SIG-M5 (cell line): ENCODE results near the gene CACNA1S.

ENCODE experiments used
- DNase-seq: peaks from one replicate; lab custom pipeline; 2025; lab: John Stamatoyannopoulos, UW

CACNA1S gene

GRCh38 chr1:201112173-201112731 is at the start of gene CACNA1S:
CACNA1S (minus strand) TSS chr1:201112426; CDS start chr1:201112339, 87 bp downstream.
- DNase-seq: no peak

DNA sequence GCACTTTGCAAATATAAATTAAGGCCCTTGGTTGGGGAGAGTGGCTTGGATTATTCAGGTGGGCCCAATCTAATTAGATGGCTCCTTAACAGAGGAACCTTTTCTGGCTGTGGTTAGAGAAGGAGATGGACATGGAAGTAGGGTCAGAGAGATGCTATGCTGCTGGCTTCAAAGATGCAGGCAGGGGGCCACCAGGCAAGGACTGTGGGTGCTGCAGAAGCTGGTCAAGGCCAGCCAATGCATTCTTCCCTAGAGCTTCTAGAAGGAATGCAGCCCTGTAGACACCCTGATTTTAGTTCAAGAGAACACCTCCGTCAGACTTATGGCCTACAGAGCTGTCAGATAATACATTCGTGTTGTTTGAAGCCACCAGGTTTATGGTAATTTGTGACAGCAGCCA is 45.7 kb upstream of the CACNA1S start:
- DNase-seq: no peak

- DNase-seq: no peak
Measured at GRCh38 chr1:201156819-201157218, 44.6 kb upstream of the CACNA1S start.

- DNase-seq: no peak
Measured at GRCh38 chr1:201156346-201156745, 44.1 kb upstream of the CACNA1S start.

- no peak for DNase-seq
Measured at GRCh38 chr1:201155354-201155753, 43.1 kb upstream of the CACNA1S start.

GRCh38 chr1:201154389-201155165 is 42.4 kb upstream of the CACNA1S start, which contains the start of gene TMEM9:
TMEM9 (minus strand) TSS chr1:201154474; CDS start chr1:201153923, 551 bp downstream.
- peak; percentile 65 for DNase-seq

DNA sequence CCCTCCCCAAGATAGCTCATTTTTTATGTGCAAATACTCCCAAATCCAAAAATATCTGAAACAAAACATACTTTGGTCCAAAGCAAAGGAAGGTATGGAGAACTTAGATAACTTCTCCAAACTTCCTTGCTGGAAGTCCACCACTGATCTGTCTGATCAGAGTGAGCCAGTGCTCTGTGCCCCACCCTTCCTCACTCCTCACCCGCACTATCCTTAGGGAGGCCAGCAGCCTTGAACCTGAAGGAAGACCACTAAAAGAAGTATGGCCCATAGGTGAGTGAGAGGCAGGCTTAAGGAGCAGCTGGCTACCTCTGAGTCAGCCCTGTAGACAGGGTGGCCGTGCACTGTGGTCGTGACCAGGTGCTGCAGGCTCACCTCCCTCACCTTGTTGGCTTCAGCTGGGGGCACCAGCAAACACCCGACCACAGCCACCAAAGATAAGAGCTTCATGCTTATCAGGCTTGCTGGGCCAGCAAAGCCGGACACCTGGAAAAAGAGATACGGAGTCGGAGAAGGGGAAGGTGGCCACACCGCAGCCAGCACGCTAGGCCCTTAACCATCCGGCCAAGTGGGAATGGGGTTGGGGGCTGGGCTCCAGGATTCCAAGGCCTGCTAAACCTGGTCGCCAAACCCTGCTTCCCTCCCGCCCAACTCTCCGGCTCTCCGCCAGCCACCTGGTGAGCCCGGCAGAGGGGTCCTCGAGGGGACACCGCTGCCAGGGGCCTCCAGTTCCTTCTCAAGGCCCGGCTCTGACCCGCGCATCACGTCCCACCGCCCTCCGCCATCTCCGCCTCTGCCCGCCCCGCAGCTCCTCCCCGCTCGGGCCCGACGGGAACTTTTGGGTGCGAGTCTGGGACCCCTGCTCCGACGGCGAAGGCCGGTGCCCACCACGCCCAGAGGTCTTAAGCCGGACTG is 41.5 kb upstream of the CACNA1S start:
- DNase-seq: no peak

- DNase-seq: no peak
Measured at GRCh38 chr1:201149400-201149799, 37.2 kb upstream of the CACNA1S start.

- no peak for DNase-seq
Measured at GRCh38 chr1:201147396-201148015, 35.3 kb upstream of the CACNA1S start.

DNA sequence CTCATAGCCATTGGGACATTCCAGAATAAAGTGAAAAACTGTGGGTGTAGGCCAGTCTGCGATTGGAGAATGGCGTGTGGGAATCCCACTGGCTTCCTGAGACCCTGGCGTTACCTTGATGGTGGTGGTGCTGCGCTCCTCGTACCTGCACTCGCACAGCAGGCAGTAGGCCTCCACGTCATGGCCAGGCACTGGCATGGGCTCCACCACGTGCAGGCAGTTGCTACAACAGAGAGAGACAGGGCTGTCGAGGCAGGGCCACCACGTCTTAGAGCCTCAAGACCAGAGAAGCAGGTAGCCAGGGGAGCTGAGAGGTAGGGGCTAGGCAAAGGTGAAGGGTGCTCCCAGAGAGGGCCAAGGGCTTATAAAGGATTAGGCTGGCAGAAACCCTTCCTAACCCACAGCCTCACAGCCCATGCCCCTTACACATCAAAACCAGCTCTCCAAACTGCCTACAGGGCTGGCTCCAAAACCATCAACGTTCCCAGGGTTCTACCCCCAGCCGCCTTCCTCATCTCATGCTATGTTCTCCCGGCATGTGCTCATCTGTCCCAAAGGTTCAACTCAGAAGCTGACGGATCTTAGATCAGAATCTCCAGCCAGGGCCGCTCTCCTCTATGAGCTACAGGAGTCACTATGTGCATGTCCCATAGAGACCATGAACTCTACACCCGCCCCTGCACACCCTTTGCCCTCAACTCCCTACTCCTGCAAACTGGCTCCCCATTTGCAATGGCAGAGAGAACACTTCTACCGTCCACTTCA is 34.6 kb upstream of the CACNA1S start:
- no peak for DNase-seq

DNA sequence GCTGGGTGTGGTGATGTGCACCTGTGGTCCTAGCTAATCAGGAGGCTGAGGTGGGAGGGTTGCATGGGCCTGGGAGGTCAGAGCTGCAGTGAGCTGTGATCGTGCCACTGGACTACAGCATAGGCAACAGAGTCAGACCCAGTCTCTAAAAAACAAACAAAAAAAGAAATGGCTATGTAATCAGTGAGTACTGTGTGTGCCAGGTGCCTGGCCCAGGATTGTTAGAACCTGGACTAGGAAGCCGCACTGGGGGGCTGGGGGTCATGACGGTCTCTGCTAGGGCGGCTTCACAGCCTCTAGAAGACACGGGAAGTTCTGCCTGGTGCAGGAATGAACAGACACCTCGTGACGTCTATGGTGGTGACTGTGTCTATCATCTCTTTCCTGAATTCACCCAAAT is 33.6 kb upstream of the CACNA1S start:
- DNase-seq: no peak

DNA sequence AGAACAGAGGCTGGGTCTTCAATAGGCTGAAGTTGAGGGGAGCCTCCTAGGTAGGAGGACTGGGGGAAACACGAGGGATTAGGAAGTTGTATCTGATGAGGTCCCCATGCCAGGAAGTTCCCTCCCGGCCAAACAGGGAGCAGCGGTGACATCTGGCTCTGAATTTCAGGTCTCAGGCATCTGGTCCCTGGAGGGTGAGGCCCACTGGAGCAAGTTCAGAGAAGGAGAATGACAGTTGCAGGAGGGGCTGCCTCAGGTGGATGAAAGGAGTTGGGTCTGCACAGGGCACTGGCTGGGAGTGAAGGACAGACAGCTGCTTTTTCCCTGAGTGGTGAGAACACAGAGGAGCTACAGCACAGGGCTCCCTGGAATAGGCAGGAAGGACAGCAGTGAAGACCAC is 32.9 kb upstream of the CACNA1S start:
- DNase-seq: no peak

GRCh38 chr1:201144701-201145100 is 32.5 kb upstream of the CACNA1S start:
- DNase-seq: no peak

DNA sequence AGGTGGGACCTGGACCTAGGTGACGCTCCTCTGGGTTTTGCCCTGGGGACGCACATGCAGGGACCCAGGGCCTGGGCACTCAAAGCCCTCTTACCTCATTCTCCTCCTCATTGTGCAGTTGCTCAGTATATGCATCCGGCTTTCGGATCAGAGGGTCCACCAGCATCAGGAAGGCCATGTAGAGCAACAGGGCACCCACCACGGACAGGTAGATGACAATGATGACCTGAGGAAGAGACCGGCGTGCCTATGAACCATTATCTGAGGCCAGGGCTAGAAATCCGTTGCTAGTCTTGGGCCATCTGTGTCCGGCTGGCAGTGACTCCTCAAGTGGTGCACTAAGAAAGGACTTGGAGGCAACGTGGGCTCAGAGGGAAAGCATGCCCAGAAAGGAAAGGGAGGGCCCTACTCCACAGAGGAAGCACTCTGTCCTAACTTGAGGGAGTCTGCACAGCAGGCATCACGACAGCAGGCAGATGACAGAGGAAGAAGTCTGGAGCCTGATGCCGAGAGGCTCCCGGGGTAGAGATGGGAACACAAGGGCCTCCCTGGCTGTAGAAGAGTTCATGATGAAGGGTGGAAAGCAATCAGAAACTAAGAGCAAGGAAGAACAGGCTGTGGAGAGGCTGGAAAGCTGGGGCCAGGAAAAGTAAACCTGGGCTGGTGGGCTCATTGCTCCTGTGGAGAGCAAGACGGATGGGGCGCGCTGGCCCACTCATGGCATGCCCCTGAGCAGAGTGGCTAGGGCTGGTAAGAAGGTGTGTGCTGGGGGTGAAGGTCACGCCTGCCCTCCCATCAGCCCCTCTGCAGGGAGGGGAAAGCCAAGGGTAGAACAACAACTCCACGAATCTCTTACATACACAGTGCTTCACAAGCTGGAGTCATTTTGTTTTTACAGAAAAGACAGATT is 31.8 kb upstream of the CACNA1S start:
- DNase-seq: no peak

GRCh38 chr1:201142849-201143725 is 30.9 kb upstream of the CACNA1S start:
- DNase-seq: no peak

DNA sequence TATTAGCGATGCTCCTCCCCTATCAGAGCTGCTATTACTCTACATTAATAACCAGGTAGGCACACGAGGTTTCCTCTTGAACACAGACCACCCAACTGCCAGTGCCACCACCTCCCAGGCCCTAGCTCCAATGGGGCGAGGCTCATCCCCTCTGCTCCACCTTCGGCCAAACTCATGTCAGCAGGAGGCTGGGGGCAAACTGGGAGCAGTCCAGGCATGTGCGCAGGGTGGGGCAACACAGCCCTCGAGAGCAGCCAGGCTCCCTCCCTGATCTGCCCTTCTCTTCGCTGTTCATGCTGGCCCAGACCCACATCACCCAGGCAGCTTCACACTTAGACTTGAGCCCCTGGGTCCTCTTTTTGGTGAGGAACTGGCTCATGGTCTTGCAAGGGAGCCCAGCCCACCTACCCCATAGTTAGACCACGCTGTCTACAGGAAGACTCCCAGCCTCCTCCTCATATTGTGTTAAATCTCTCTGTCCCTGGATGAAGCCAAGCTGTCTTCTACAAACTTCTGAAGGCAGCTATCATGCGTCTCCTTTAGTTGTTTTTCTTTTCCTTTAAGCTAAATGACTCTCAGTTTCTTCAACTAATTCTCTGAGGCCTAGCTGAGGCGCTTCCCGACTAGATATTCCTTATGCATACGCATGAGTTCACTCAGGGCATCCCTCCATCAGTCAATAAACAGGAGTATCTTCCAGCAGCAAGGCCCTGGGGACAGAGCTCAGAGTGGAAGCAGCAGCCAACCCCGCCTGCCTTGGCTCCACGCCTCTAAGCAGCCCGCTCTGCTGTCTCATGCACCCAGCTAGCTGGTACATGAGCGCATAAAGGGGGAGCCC is 30.0 kb upstream of the CACNA1S start:
- no peak for DNase-seq

- DNase-seq: no peak
Measured at GRCh38 chr1:201141418-201141817, 29.2 kb upstream of the CACNA1S start.

- DNase-seq: no peak
Measured at GRCh38 chr1:201140941-201141260, 28.7 kb upstream of the CACNA1S start.
